Articular chondrocyte of knee joint (primary cell): ENCODE results near the gene MAGOH. TPM values are rescaled to one million over a fixed set of nuclear protein-coding genes. Genes with fewer than 3 reads are reported as not detected.

ENCODE experiments used
- total RNA-seq: library from RNA; depleted of rRNA; stranded (reverse); fragments of >200 nt; gene quantifications from 2 replicates; pipeline ENCODE4 v1.2.3, GENCODE V29; 2012

Gene MAGOH
- 27.2 and 27.4 TPM in 2 replicates for total RNA-seq

GRCh38 chr1:53238197-53239155 lies at the start of gene MAGOH:
Gene MAGOH, minus strand, starts transcription at chr1:53238518. Its CDS starts 70 bp downstream, at chr1:53238448.

GRCh38 chr1:53220171-53220961 lies 18.0 kb downstream of the MAGOH start, which contains the start of gene CZIB:
Gene CZIB, minus strand, starts transcription at chr1:53220634. Its CDS starts 59 bp downstream, at chr1:53220575.

GRCh38 chr1:53196485-53197290 lies 41.6 kb downstream of the MAGOH start, which contains the start of gene CPT2:
Gene CPT2, plus strand, starts transcription at chr1:53196824. Its CDS starts 120 bp downstream, at chr1:53196944.

Other genes with a start within 250 kb of the MAGOH start
- gene PODN, start 176.3 kb downstream of the MAGOH start, total RNA-seq = 24.4 and 61.0 TPM in 2 replicates
- gene SLC1A7, start 95.9 kb downstream of the MAGOH start, total RNA-seq = under 0.01 and 0.11 TPM in 2 replicates
- gene CPT2, start 41.7 kb downstream of the MAGOH start, total RNA-seq = 22.4 and 24.2 TPM in 2 replicates
- gene CZIB, start 17.9 kb downstream of the MAGOH start, total RNA-seq = 55.3 and 69.9 TPM in 2 replicates
- 13.7 and 15.7 TPM in 2 replicates for gene LRP8, start 89.6 kb upstream of the MAGOH start, total RNA-seq
- gene DMRTB1, start 220.9 kb upstream of the MAGOH start, total RNA-seq = not detected in 2 replicates